Spleen (tissue), 11 donors: Measurements from ENCODE around the gene MUC2. TPM values are rescaled to one million over a fixed set of nuclear protein-coding genes. Genes with fewer than 3 reads are reported as not detected.

Source experiments
- DNase-seq: peaks from one replicate; pipeline ENCODE4 v3.0.0-alpha.2; 2020
- H3K27ac ChIP-seq, 8 donors: fragments of 200-600 bp; sonication (generic) in 7 of 8; 1 replicate in 4 of 8; 2 replicates in 4 of 8; pipeline versions ENCODE4 v1.5.0 to v1.8.0; 2016 to 2021; ENCODE audit warnings: inconsistent platforms in 4 of 8, mild to moderate bottlenecking in 4 of 8, moderate library complexity in 1 of 8
- H3K27me3 ChIP-seq, 7 donors: fragments of 200-600 bp; sonication (generic) in 6 of 7; replicated peaks in 1 of 7; 1 replicate in 4 of 7; 2 replicates in 3 of 7; pipeline versions ENCODE4 v1.5.0 to v1.8.0; 2016 to 2021; ENCODE audit warnings: inconsistent platforms in 3 of 7, mild to moderate bottlenecking in 1 of 7
- H3K36me3 ChIP-seq, 6 donors: fragments of 200-600 bp; sonication (generic) in 5 of 6; 1 replicate in 4 of 6; 2 replicates in 2 of 6; pipeline versions ENCODE4 v1.5.0 to v1.8.0; 2016 to 2021; ENCODE audit warnings: inconsistent platforms in 2 of 6
- H3K4me1 ChIP-seq, 6 donors: fragments of 200-600 bp; sonication (generic) in 5 of 6; 1 replicate in 3 of 6; 2 replicates in 3 of 6; pipeline versions ENCODE4 v1.5.0 to v1.8.0; 2016 to 2021; ENCODE audit warnings: inconsistent platforms in 3 of 6
- H3K4me3 ChIP-seq, 8 donors: fragments of 200-600 bp; sonication (generic) in 7 of 8; 1 replicate in 4 of 8; 2 replicates in 4 of 8; pipeline versions ENCODE4 v1.5.0 to v1.8.0; 2016 to 2021; ENCODE audit warnings: inconsistent platforms in 4 of 8, mild to moderate bottlenecking in 4 of 8, moderate library complexity in 2 of 8
- H3K9me3 ChIP-seq, 8 donors: fragments of 200-600 bp; sonication (generic) in 7 of 8; 1 replicate in 4 of 8; 2 replicates in 4 of 8; pipeline versions ENCODE4 v1.5.0 to v1.8.0; 2016 to 2021; ENCODE audit warnings: inconsistent platforms in 4 of 8
- CTCF ChIP-seq, 11 experiments: fragments of 200-600 bp in 7 of 11; fragments of 450-650 bp in 4 of 11; sonication (generic) in 4 of 11; IDR thresholded peaks in 8 of 11; conservative IDR thresholded peaks in 3 of 11; 1 replicate in 7 of 11; 2 replicates in 4 of 11; pipeline versions ENCODE4 v1.4.0 to v1.8.0; 2016 to 2021; ENCODE audit warnings: antibody characterized with exemption in 11 of 11, inconsistent platforms in 4 of 11, mild to moderate bottlenecking in 1 of 11
- POLR2A ChIP-seq, 3 donors: fragments of 450-650 bp; IDR thresholded peaks; one replicate each; pipeline ENCODE4 v1.5.1; 2017; ENCODE audit warnings: antibody characterized with exemption in 3 of 3, mild to moderate bottlenecking in 1 of 3
- POLR2AphosphoS5 ChIP-seq, 3 donors: sonication (generic); formaldehyde crosslinking; IDR thresholded peaks; one replicate each; pipeline ENCODE4 v1.5.1; 2017; ENCODE audit warnings: antibody characterized with exemption in 3 of 3
- WGBS, 5 donors: extraction: QIAGEN DNeasy Blood & Tissue Kit in 3 of 5; methylation state at CpG; one replicate each; pipeline versions ENCODE4 v1.1.5 to v1.1.7; 2013 to 2018; 5-methylcytosine and 5-hydroxymethylcytosine counted together
- intact Hi-C: fragments of 100-400 bp; cut with DNase I; formaldehyde crosslinking; loops from one replicate; pipeline ENCODE4 v1.15.0; 2023; ENCODE audit warnings: low total_unique reads
- polyA plus RNA-seq, 3 donors: library from polyadenylated mRNA; stranded (reverse); fragments of 200-250 nt; gene quantifications; one replicate each; pipeline ENCODE4 v1.2.1, GENCODE V29; 2013
- total RNA-seq, 7 donors: library from RNA; depleted of rRNA in 3 of 7; stranded (reverse); fragments of >200 nt in 3 of 7; fragmentation: NEBNext Ultra II Directional in 4 of 7; extraction: Animal tissue kit (Norgen Biotek cat#: 25700) in 4 of 7; gene quantifications; one replicate each; pipeline versions ENCODE4 v1.1.0 to v1.2.1, GENCODE V29; 2016 to 2021
- donor health status: healthy with polysubstance abuse.
- donor health status: DM: no; HTN: no; CAD: no; lungs with moderate emphysema.
- donor health status: DM: no; HTN: no; CAD: no.
- donor health status: Bipolar disorder and iron deficiency.
- donor health status: healthy.
- donor health status: DM: no; HTN: no; CAD: no.
- donor health status: DM: yes; HTN: yes; CAD: no.

MUC2 gene
- total and polyA plus RNA-seq, 10 donors = 0.03 to 0.06 (median 0.03) TPM; not detected in 7

DNA sequence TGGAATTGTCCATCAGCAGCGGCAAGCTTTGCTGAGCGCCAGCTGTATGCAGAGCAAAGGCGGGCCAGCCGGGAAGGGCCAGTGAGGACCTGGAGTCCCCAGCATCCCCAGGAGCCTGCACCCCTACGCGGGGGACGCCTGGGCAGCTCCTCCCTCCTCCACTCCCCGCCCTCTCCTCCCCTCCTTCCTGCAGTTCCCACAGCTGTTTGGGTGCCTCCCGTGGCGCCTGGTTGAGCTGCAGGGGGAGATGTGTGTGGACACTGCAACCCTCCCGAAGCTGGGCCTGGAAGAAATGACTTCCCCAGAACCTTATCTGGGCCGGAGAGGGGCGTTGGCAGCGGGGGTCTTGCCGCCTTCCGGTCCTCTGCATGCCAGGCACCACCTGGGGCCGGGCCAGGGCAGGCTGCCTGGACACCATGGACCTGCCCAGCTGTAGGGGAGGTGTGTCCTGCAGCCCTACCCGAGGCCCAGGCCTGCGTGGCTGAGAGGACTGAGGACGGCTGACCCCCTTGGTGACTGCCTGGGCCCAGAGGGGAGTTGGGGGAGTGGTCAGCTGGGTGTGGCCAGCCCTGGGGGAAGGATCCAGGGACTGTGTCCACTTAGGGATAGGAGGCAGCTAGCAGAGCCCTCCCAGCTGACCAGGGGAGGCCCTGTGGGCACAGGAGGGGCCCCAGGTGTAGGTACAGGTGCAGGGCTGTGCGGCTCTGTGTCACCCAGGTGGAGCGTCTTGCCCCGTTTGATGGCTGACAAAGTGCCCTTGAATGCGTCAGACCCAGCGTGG, 21.4 kb upstream of the MUC2 start:
- no peak overlapping the region for H3K4me3 ChIP-seq
- H3K27me3 ChIP-seq = peaks cover 0 to 78% (median 0%) of the 10 kb centered on the region in 7 donors
- peak; percentile 74 for DNase-seq

GRCh38 chr11:1054143-1055108, 20.2 kb upstream of the MUC2 start:
- WGBS, 5 donors = 50 to 76% (median 70%) methylated on average over 16 to 25 of the region's 25 CpGs
- intact Hi-C loops = loop anchor here (10.0 kb wide), 1 partner anchor 210 kb away; the partner anchor contains the start of genes POLR2L and TSPAN4
- Histone ChIP-seq H3K4me1 (peaks cover 0 to 51% (median 37%) of the 10 kb centered on the region in 6 donors), H3K27ac (no peak overlapping the region), H3K4me3 (no peak overlapping the region), H3K36me3 (no peaks in the 10 kb centered on the region), H3K27me3 (peaks cover 0 to 67% (median 0%) of the 10 kb centered on the region in 7 donors), H3K9me3 (no peaks in the 10 kb centered on the region)
- DNase-seq = peak; percentile 66
- no peak for TF ChIP-seq POLR2A (IDR thresholded peaks at IDR 0.05)
- TF ChIP-seq POLR2AphosphoS5 (IDR thresholded peaks at IDR 0.05) = peak in 1 of 3 donors; percentile 25

More for the DNA sequence above, 21.4 kb upstream of the MUC2 start:
- H3K36me3 ChIP-seq = no peaks in the 10 kb centered on the region
- peak overlapping the region in 1 of 8 donors; percentile 4 for H3K27ac ChIP-seq
- TF ChIP-seq CTCF (IDR thresholded peaks at IDR 0.05 in 8 of 11, conservative IDR thresholded peaks at IDR 0.05 in 3 of 11) (no peak), POLR2A (IDR thresholded peaks at IDR 0.05) (no peak), POLR2AphosphoS5 (IDR thresholded peaks at IDR 0.05) (no peak)
- 50 to 76% (median 70%) methylated on average over 15 to 25 of the region's 25 CpGs for WGBS, 5 donors
- H3K4me1 ChIP-seq = peaks cover 0 to 62% (median 43%) of the 10 kb centered on the region in 6 donors
- intact Hi-C loops = loop anchor here (10.0 kb wide), 1 partner anchor 209 kb away; the partner anchor contains the start of genes POLR2L and TSPAN4
- no peaks in the 10 kb centered on the region for H3K9me3 ChIP-seq

DNA sequence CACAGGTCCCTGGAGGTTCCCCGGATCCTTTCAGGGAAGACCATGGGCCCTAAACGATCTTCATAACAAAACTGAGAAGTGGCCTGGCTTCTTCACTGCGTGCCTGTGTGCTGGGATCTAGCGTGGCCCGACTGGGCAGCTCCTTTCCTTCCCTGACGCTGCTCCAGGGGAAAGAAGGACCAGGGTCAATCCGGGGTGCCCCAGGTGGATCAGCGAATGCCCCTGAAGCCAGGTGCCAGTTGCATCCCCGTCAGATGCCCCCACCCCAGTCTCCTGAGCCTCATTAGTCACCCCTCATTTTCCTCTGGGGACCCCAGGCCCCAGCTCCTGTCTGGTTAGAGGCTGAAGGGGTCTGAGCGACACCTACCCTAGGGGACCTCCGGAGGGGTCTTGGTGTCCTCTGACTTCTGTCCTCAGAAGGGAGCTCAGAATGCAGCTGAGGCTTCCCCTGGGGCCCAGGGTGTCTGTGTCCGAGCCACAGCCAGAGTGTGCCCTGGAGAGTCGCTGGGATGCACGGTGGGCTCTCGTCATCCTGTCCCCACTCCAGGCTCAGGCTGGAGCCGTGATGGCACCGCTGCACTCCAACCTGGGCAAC, 19.5 kb upstream of the MUC2 start:
- DNase-seq = peak; percentile 66
- no peak for TF ChIP-seq POLR2A (IDR thresholded peaks at IDR 0.05)
- no peaks in the 10 kb centered on the region for H3K9me3 ChIP-seq
- H3K27me3 ChIP-seq = peaks cover 0 to 64% (median 0%) of the 10 kb centered on the region in 7 donors
- no peak overlapping the region for H3K4me3 ChIP-seq
- intact Hi-C loops = loop anchor here (10.0 kb wide), 1 partner anchor 210 kb away; the partner anchor contains the start of genes POLR2L and TSPAN4
- H3K27ac ChIP-seq = no peak overlapping the region
- WGBS, 5 donors = 90 to 94% (median 93%) methylated on average over 14 to 17 of the region's 17 CpGs
- H3K4me1 ChIP-seq = peaks cover 2 to 47% (median 33%) of the 10 kb centered on the region in 6 donors
- H3K36me3 ChIP-seq = no peaks in the 10 kb centered on the region

DNA sequence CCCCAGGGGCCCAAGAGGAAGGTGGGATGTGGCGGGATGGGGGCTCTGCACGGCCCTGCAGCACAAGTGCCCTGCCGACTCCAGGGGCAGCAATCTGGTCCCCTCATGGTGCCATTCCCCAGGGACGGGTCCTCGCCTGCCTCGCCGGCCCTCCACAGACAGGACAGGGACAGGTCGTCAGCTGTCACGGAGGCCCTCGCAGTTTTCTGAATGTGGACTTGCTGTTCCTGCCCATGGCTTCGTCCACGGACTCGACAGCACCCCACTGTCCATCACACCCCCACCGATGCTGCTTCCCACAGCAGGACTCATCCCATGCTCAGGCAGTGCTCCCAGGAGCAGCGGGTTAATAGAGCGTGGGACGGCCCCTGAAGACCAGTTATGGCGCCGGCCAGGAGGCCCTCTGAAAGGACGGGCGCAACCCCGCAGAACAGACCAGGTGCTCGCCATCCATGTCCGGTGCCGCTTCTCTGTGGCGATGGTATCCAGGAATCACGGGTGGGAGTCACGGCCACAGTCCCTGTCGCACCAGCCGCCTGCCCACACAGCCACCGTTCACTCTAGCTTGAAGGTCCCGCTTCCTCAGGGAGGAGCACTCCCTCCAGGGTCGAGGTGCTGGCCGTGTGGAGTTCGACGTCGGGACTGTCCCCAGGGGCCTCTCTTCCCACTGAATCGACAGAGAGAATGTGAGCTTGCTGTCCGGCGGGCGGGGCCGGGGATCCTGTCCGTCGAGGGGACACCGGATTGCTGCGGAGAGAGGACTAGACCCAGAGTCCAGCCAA, 18.5 kb upstream of the MUC2 start:
- Histone ChIP-seq H3K9me3 (no peaks in the 10 kb centered on the region), H3K27me3 (peaks cover 0 to 59% (median 0%) of the 10 kb centered on the region in 7 donors), H3K27ac (no peak overlapping the region), H3K4me1 (peaks cover 2 to 45% (median 25%) of the 10 kb centered on the region in 6 donors), H3K36me3 (no peaks in the 10 kb centered on the region), H3K4me3 (no peak overlapping the region)
- no peak for TF ChIP-seq POLR2AphosphoS5 (IDR thresholded peaks at IDR 0.05)
- no peak for TF ChIP-seq POLR2A (IDR thresholded peaks at IDR 0.05)
- TF ChIP-seq CTCF (IDR thresholded peaks at IDR 0.05 in 8 of 11, conservative IDR thresholded peaks at IDR 0.05 in 3 of 11) = no peak
- intact Hi-C loops = loop anchor here (10.0 kb wide), 1 partner anchor 211 kb away; the partner anchor contains the start of genes POLR2L and TSPAN4
- WGBS, 5 donors = 82 to 93% (median 88%) methylated on average over 35 to 46 of the region's 46 CpGs
- peak; percentile 67 for DNase-seq
